Measurements from ENCODE around the gene LRRC25.

DNA sequence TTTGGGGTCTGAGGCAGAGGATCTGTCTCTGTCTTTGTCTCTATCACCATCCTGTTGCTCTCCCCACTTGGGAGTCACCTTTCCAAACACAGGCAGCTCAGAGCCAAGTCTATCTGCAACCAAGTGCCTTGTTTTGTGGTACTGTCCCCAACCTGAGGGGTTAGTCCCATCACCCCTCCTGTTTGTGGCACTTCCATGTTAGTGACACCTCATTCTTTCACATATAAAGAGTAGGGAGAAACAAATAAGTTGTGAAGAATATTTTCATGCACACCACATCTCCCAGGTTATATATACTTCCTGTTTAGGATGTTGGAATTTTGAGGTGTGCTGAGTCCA lies 7.7 kb downstream of the LRRC25 start:
- TF ChIP-seq, protein P1, sequence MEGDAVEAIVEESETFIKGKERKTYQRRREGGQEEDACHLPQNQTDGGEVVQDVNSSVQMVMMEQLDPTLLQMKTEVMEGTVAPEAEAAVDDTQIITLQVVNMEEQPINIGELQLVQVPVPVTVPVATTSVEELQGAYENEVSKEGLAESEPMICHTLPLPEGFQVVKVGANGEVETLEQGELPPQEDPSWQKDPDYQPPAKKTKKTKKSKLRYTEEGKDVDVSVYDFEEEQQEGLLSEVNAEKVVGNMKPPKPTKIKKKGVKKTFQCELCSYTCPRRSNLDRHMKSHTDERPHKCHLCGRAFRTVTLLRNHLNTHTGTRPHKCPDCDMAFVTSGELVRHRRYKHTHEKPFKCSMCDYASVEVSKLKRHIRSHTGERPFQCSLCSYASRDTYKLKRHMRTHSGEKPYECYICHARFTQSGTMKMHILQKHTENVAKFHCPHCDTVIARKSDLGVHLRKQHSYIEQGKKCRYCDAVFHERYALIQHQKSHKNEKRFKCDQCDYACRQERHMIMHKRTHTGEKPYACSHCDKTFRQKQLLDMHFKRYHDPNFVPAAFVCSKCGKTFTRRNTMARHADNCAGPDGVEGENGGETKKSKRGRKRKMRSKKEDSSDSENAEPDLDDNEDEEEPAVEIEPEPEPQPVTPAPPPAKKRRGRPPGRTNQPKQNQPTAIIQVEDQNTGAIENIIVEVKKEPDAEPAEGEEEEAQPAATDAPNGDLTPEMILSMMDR (IDR thresholded peaks at IDR 0.05; ENCODE audit: extremely low read depth in 1 of 2, insufficient read depth in 1 of 2, low read depth in 1 of 2, low read length in 2 of 2): no peak
- no peak for TF ChIP-seq POLR2A (IDR thresholded peaks at IDR 0.05; ENCODE audit: low read depth, low read length)
- no peak for TF ChIP-seq JUN (IDR thresholded peaks at IDR 0.05; ENCODE audit: borderline replicate concordance, insufficient read depth, insufficient read length, low read depth)
- TF ChIP-seq MYC (IDR thresholded peaks at IDR 0.05; ENCODE audit: low read depth, low read length): no peak
- TF ChIP-seq, protein P2, sequence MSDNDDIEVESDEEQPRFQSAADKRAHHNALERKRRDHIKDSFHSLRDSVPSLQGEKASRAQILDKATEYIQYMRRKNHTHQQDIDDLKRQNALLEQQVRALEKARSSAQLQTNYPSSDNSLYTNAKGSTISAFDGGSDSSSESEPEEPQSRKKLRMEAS (IDR thresholded peaks at IDR 0.05; ENCODE audit: insufficient read depth, insufficient read length): no peak
- TF ChIP-seq EZH2 (IDR thresholded peaks at IDR 0.05; ENCODE audit: borderline replicate concordance, low read depth, low read length, severe bottlenecking): no peak

Data from endothelial cell of umbilical vein (primary cell).